ENCODE results near the gene CLSTN1. TPM values are rescaled to one million over a fixed set of nuclear protein-coding genes. Genes with fewer than 3 reads are reported as not detected.

CLSTN1 gene
- total RNA-seq, 1 donor from 2014 or later = 181 TPM

- Histone ChIP-seq H3K4me2 (ENCODE audit: low read length) (no peak overlapping the region), H2AFZ (ENCODE audit: low read depth, low read length) (no peak overlapping the region), H3K9ac (ENCODE audit: low read length) (no peak overlapping the region), H3K36me3 (ENCODE audit: insufficient read depth, low read length) (no peaks in the 10 kb centered on the region), H3K79me2 (ENCODE audit: insufficient read depth, low read length) (no peaks in the 10 kb centered on the region), H3K27ac (ENCODE audit: low read depth, low read length) (no peak overlapping the region), H4K20me1 (ENCODE audit: insufficient read depth, low read length) (no peaks in the 10 kb centered on the region), H3K4me3 (ENCODE audit: insufficient read depth, low read depth, low read length) (no peak overlapping the region), H3K4me1 (ENCODE audit: insufficient read depth, low read length) (no peaks in the 10 kb centered on the region), H3K9me3 (ENCODE audit: insufficient read depth, low read depth, low read length) (no peaks in the 10 kb centered on the region), H3K27me3 (ENCODE audit: insufficient read depth, low read length) (no peaks in the 10 kb centered on the region)
- no peaks in the 10 kb centered on the region for H3K9me3 Mint-ChIP-seq (ENCODE audit: unreplicated experiment)
- TF ChIP-seq CTCF (IDR thresholded peaks at IDR 0.05; ENCODE audit: insufficient read depth, low read depth, low read length) = no peak
- no peak for TF ChIP-seq EZH2 (IDR thresholded peaks at IDR 0.05; ENCODE audit: insufficient read depth, low read length)
- H3K27ac Mint-ChIP-seq (ENCODE audit: unreplicated experiment) = no peak overlapping the region
- peaks cover 2% of the 10 kb centered on the region for H3K36me3 Mint-ChIP-seq (ENCODE audit: low read depth, unreplicated experiment)
- no peak overlapping the region for H3K4me3 Mint-ChIP-seq (ENCODE audit: unreplicated experiment)
- peaks cover 2% of the 10 kb centered on the region for H3K4me1 Mint-ChIP-seq (ENCODE audit: low read depth, unreplicated experiment)
- peaks cover 10% of the 10 kb centered on the region for H3K27me3 Mint-ChIP-seq (ENCODE audit: low read depth, unreplicated experiment)
- FAIRE-seq (no peak), DNase-seq (ENCODE audit: low read depth) (no peak)
Measured at GRCh38 chr1:9843576-9843945, 19.8 kb upstream of the CLSTN1 start.

- Histone ChIP-seq H4K20me1 (ENCODE audit: insufficient read depth, low read length) (no peaks in the 10 kb centered on the region), H3K9me3 (ENCODE audit: insufficient read depth, low read depth, low read length) (no peaks in the 10 kb centered on the region), H3K27ac (ENCODE audit: low read depth, low read length) (no peak overlapping the region), H3K27me3 (ENCODE audit: insufficient read depth, low read length) (no peaks in the 10 kb centered on the region), H3K4me2 (ENCODE audit: low read length) (no peak overlapping the region), H2AFZ (ENCODE audit: low read depth, low read length) (no peak overlapping the region), H3K9ac (ENCODE audit: low read length) (no peak overlapping the region), H3K79me2 (ENCODE audit: insufficient read depth, low read length) (no peaks in the 10 kb centered on the region), H3K36me3 (ENCODE audit: insufficient read depth, low read length) (no peaks in the 10 kb centered on the region), H3K4me1 (ENCODE audit: insufficient read depth, low read length) (no peaks in the 10 kb centered on the region), H3K4me3 (ENCODE audit: insufficient read depth, low read depth, low read length) (no peak overlapping the region)
- FAIRE-seq (no peak), DNase-seq (ENCODE audit: low read depth) (no peak)
- Mint-ChIP-seq H3K9me3 (ENCODE audit: unreplicated experiment) (no peaks in the 10 kb centered on the region), H3K27me3 (ENCODE audit: low read depth, unreplicated experiment) (peaks cover 10% of the 10 kb centered on the region), H3K4me1 (ENCODE audit: low read depth, unreplicated experiment) (peaks cover 2% of the 10 kb centered on the region), H3K4me3 (ENCODE audit: unreplicated experiment) (no peak overlapping the region), H3K36me3 (ENCODE audit: low read depth, unreplicated experiment) (no peaks in the 10 kb centered on the region), H3K27ac (ENCODE audit: unreplicated experiment) (no peak overlapping the region)
- TF ChIP-seq EZH2 (IDR thresholded peaks at IDR 0.05; ENCODE audit: insufficient read depth, low read length) (no peak), CTCF (IDR thresholded peaks at IDR 0.05; ENCODE audit: insufficient read depth, low read depth, low read length) (no peak)
Measured at GRCh38 chr1:9842781-9843575, 19.2 kb upstream of the CLSTN1 start.

GRCh38 chr1:9842073-9842711 is 18.4 kb upstream of the CLSTN1 start:
- no peak overlapping the region for H3K4me3 Mint-ChIP-seq (ENCODE audit: unreplicated experiment)
- no peaks in the 10 kb centered on the region for H3K79me2 ChIP-seq (ENCODE audit: insufficient read depth, low read length)
- H3K9me3 Mint-ChIP-seq (ENCODE audit: unreplicated experiment) = no peaks in the 10 kb centered on the region
- TF ChIP-seq EZH2 (IDR thresholded peaks at IDR 0.05; ENCODE audit: insufficient read depth, low read length) (no peak), CTCF (IDR thresholded peaks at IDR 0.05; ENCODE audit: insufficient read depth, low read depth, low read length) (no peak)
- no peak for FAIRE-seq
- H3K27ac Mint-ChIP-seq (ENCODE audit: unreplicated experiment) = no peak overlapping the region
- H3K36me3 ChIP-seq (ENCODE audit: insufficient read depth, low read length) = no peaks in the 10 kb centered on the region
- no peak overlapping the region for H3K27ac ChIP-seq (ENCODE audit: low read depth, low read length)
- H3K4me1 Mint-ChIP-seq (ENCODE audit: low read depth, unreplicated experiment) = peaks cover 2% of the 10 kb centered on the region
- H3K27me3 ChIP-seq (ENCODE audit: insufficient read depth, low read length) = no peaks in the 10 kb centered on the region
- H4K20me1 ChIP-seq (ENCODE audit: insufficient read depth, low read length) = no peaks in the 10 kb centered on the region
- no peaks in the 10 kb centered on the region for H3K36me3 Mint-ChIP-seq (ENCODE audit: low read depth, unreplicated experiment)
- no peak overlapping the region for H3K4me2 ChIP-seq (ENCODE audit: low read length)
- H3K4me3 ChIP-seq (ENCODE audit: insufficient read depth, low read depth, low read length) = no peak overlapping the region
- peaks cover 10% of the 10 kb centered on the region for H3K27me3 Mint-ChIP-seq (ENCODE audit: low read depth, unreplicated experiment)
- no peak for DNase-seq (ENCODE audit: low read depth)
- H3K9ac ChIP-seq (ENCODE audit: low read length) = no peak overlapping the region
- no peaks in the 10 kb centered on the region for H3K9me3 ChIP-seq (ENCODE audit: insufficient read depth, low read depth, low read length)
- no peaks in the 10 kb centered on the region for H3K4me1 ChIP-seq (ENCODE audit: insufficient read depth, low read length)
- H2AFZ ChIP-seq (ENCODE audit: low read depth, low read length) = no peak overlapping the region

Data from astrocyte (in vitro differentiated cells and primary cell).